Measurements from ENCODE around the gene PARD3B. TPM values are rescaled to one million over a fixed set of nuclear protein-coding genes. Genes with fewer than 3 reads are reported as not detected.

The PARD3B gene
- total RNA-seq, 1 donor from 2014 or later, result 29.7 TPM

DNA sequence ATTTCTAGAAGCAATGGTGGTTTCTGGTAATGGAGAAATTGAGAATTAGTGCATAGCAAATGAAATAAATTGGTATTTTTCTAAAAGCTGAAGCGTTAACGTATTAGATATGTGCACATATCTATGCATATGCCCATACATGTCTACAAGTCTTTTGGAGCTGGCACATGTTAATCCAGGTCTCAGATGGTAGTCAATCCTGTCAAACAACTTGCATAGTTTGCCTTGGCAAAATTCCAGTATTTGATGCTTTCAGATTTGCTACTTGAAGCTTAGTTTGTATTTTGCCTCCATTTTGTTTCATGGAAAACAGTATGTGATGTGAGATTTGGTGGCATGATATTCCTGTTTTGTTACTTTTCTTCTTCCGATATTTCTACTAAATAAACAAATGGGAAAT lies 304.6 kb downstream of the PARD3B start:
- no peaks in the 10 kb centered on the region for H3K4me1 Mint-ChIP-seq (ENCODE audit: low read depth)
- no peaks in the 10 kb centered on the region for H3K36me3 Mint-ChIP-seq (ENCODE audit: insufficient read depth)
- H3K9me3 Mint-ChIP-seq (ENCODE audit: low read depth), result no peaks in the 10 kb centered on the region
- H3K27me3 Mint-ChIP-seq, result no peaks in the 10 kb centered on the region
- DNase-seq (ENCODE audit: low spot score, unreplicated experiment), result no peak
- no peak for TF ChIP-seq CTCF (IDR thresholded peaks at IDR 0.05; ENCODE audit: unreplicated experiment)
- H3K27ac Mint-ChIP-seq, result no peak overlapping the region
- no peak overlapping the region for H3K4me3 Mint-ChIP-seq (ENCODE audit: low read depth)

DNA sequence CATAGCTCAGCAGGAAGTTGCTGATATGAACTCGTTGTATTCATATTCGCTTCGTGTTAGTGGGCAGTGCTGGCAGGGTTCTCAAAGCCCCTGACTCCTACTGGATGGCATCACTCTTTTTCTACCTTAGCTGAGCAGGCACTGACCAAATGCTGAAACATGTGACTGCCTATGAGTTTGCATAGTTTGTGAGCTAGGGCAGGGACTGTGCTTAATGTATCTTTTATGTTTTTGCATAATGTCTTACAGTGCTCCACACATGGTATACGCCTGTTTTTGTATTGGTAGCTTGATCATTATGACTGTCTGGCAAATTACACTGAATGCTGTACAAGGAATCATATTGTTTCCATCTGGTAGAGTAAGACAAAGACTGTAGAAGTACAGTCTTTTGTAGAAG lies 305.3 kb downstream of the PARD3B start:
- no peak for TF ChIP-seq CTCF (IDR thresholded peaks at IDR 0.05; ENCODE audit: unreplicated experiment)
- Mint-ChIP-seq H3K4me3 (ENCODE audit: low read depth) (no peak overlapping the region), H3K4me1 (ENCODE audit: low read depth) (no peaks in the 10 kb centered on the region), H3K9me3 (ENCODE audit: low read depth) (peaks cover 2% of the 10 kb centered on the region), H3K27me3 (no peaks in the 10 kb centered on the region), H3K27ac (no peak overlapping the region), H3K36me3 (ENCODE audit: insufficient read depth) (no peaks in the 10 kb centered on the region)
- DNase-seq (ENCODE audit: low spot score, unreplicated experiment), result no peak

- Mint-ChIP-seq H3K36me3 (ENCODE audit: insufficient read depth) (no peaks in the 10 kb centered on the region), H3K9me3 (ENCODE audit: low read depth) (peaks cover 7% of the 10 kb centered on the region), H3K27ac (no peak overlapping the region), H3K27me3 (no peaks in the 10 kb centered on the region), H3K4me1 (ENCODE audit: low read depth) (no peaks in the 10 kb centered on the region), H3K4me3 (ENCODE audit: low read depth) (no peak overlapping the region)
- TF ChIP-seq CTCF (IDR thresholded peaks at IDR 0.05; ENCODE audit: unreplicated experiment), result no peak
- DNase-seq (ENCODE audit: low spot score, unreplicated experiment), result no peak
Observed at GRCh38 chr2:204853905-204854304, 308.6 kb downstream of the PARD3B start.

DNA sequence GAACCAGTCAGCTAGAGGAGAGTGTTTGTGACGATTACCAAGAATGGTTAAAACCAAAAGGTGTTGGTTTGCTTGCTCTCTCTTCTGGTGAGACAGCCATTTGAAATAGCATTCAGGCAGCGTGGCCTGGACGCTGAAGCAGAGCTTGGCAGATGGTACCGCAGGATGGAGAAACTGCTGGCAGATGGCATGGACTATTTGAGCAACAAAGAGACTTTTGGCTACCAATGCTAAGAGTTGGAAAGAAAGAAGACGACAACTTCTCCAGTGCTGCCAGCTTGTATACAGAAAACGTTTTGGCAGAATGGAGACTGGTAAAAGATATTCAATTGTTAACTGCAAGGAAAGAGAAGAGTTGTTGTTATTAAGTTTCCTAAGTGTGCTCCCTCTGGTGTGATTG lies 315.0 kb downstream of the PARD3B start:
- Mint-ChIP-seq H3K9me3 (ENCODE audit: low read depth) (peaks cover 14% of the 10 kb centered on the region), H3K4me1 (ENCODE audit: low read depth) (no peaks in the 10 kb centered on the region)

GRCh38 chr2:204862809-204863208 lies 317.5 kb downstream of the PARD3B start:
- DNase-seq (ENCODE audit: low spot score, unreplicated experiment), result no peak
- H3K27ac Mint-ChIP-seq, result no peak overlapping the region
- H3K4me1 Mint-ChIP-seq (ENCODE audit: low read depth), result no peaks in the 10 kb centered on the region
- H3K36me3 Mint-ChIP-seq (ENCODE audit: insufficient read depth), result peaks cover 7% of the 10 kb centered on the region
- no peak overlapping the region for H3K4me3 Mint-ChIP-seq (ENCODE audit: low read depth)
- H3K27me3 Mint-ChIP-seq, result no peaks in the 10 kb centered on the region
- TF ChIP-seq CTCF (IDR thresholded peaks at IDR 0.05; ENCODE audit: unreplicated experiment), result no peak
- H3K9me3 Mint-ChIP-seq (ENCODE audit: low read depth), result peaks cover 7% of the 10 kb centered on the region

More for the DNA sequence above, 315.0 kb downstream of the PARD3B start:
- no peak for TF ChIP-seq CTCF (IDR thresholded peaks at IDR 0.05; ENCODE audit: unreplicated experiment)
- Mint-ChIP-seq H3K27ac (no peak overlapping the region), H3K27me3 (no peaks in the 10 kb centered on the region), H3K36me3 (ENCODE audit: insufficient read depth) (peaks cover 7% of the 10 kb centered on the region), H3K4me3 (ENCODE audit: low read depth) (no peak overlapping the region)
- DNase-seq (ENCODE audit: low spot score, unreplicated experiment), result no peak

Measured in progenitor cell of endocrine pancreas (in vitro differentiated cells).